A549 treated with AZD9567 at 1 μM for 4 hours (cell line): ENCODE measurements around the gene SNRPE. TPM values are rescaled to one million over a fixed set of nuclear protein-coding genes. Genes with fewer than 3 reads are reported as not detected.

ENCODE experiments used
- total RNA-seq: library from RNA; stranded (reverse); fragments of 200-300 nt; extraction: Qiagen RNA extraction; gene quantifications from 5 replicates; pipeline ENCODE4 v1.2.3, GENCODE V29; 2022; ENCODE audit not compliant: insufficient read depth

The SNRPE gene
- 145 to 261 TPM (median 245 TPM) in 5 replicates for total RNA-seq

DNA sequence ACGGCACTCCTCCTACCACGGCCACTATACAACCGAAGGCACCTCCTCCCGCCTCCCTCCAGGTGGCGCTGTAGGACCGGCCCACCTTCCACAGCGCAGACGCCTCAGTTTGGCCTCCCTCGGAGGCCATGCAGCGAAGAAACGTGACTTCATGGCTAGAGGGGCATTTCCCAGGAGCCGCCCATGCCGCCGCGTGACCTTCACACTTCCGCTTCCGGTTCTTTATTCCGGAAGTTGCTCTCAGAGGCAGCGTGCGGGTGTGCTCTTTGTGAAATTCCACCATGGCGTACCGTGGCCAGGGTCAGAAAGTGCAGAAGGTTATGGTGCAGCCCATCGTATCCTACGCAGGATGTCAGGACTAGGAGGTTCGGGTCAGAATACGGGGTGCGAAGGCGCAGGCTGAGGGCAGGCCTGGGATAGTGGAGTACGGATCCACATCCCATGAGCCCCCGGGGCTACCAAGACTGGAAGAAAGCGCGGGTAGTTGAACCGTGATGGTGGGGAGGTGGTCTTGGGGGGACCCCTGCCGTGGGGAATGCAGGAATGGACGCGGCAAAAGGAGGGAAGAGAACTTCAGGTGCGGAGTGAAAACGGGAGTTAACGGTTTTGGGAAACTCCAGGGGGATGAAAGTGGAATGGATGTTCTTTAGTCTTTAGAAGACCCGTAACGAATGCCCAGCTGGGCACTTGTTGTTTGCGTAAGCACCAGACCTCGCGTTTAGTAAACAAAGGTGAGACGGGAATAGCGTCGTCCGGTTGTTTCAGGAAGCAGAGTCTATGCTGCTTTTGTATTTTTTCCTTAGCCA lies at the start of gene SNRPE:
SNRPE (plus strand) TSS at position 221 of the 806 bp plus-strand sequence; CDS start at position 282, 61 bp downstream.

Other genes with a start within 250 kb of the SNRPE start
- gene ATP2B4, start 234.8 kb upstream of the SNRPE start, total RNA-seq = 11.7 to 19.5 TPM (median 15.5 TPM) in 5 replicates
- gene LAX1, start 96.4 kb upstream of the SNRPE start, total RNA-seq = 0.02 to 0.05 TPM in 2 of 5 replicates, not detected in the others
- 1.7 to 7.5 TPM (median 3.8 TPM) in 5 replicates for gene ZBED6, start 66.0 kb upstream of the SNRPE start, total RNA-seq
- 36.9 to 50.7 TPM (median 39.7 TPM) in 5 replicates for gene ZC3H11A, start 66.0 kb upstream of the SNRPE start, total RNA-seq
- gene SOX13, start 211.5 kb downstream of the SNRPE start, total RNA-seq = 10.9 to 21.5 TPM (median 19.7 TPM) in 5 replicates